Measurements from ENCODE around the gene CNOT6L.
"Not testable (repeated sequence)": the region's sequence is repeated elsewhere in the genome, so short reads cannot be mapped to it uniquely, and the experiment has no call there.

The CNOT6L gene

GRCh38 chr4:77818602-77819403 is at the start of gene CNOT6L:
Gene CNOT6L (minus strand): TSS chr4:77819368. CDS start chr4:77819308, 60 bp downstream.
- DNase-seq (ENCODE audit: low read depth) = peak; percentile 31

- no peak for DNase-seq (ENCODE audit: low read depth)
These were observed 46.1 kb upstream of the CNOT6L start for GRCh38 chr4:77865259-77865658.

GRCh38 chr4:77863341-77863740 is 44.2 kb upstream of the CNOT6L start:
- DNase-seq (ENCODE audit: low read depth) = not testable (repeated sequence)

GRCh38 chr4:77862478-77863216 is 43.5 kb upstream of the CNOT6L start, which contains the start of gene MRPL1:
Gene MRPL1 (plus strand): TSS chr4:77862830. CDS start chr4:77862849, 19 bp downstream.
- DNase-seq (ENCODE audit: low read depth) = peak; percentile 78

GRCh38 chr4:77861495-77861894 is 42.3 kb upstream of the CNOT6L start:
- DNase-seq (ENCODE audit: low read depth) = no peak

GRCh38 chr4:77859256-77859655 is 40.1 kb upstream of the CNOT6L start:
- DNase-seq (ENCODE audit: low read depth) = no peak

- no peak for DNase-seq (ENCODE audit: low read depth)
These were observed 37.0 kb upstream of the CNOT6L start for GRCh38 chr4:77856152-77856551.

- no peak for DNase-seq (ENCODE audit: low read depth)
These were observed 35.4 kb upstream of the CNOT6L start for GRCh38 chr4:77854431-77855111.

- DNase-seq (ENCODE audit: low read depth) = peak; percentile 47
These were observed 33.8 kb upstream of the CNOT6L start for GRCh38 chr4:77852892-77853495.

GRCh38 chr4:77849278-77849965 is 30.3 kb upstream of the CNOT6L start:
- DNase-seq (ENCODE audit: low read depth) = no peak

GRCh38 chr4:77848508-77848907 is 29.3 kb upstream of the CNOT6L start:
- no peak for DNase-seq (ENCODE audit: low read depth)

- no peak for DNase-seq (ENCODE audit: low read depth)
These were observed 26.8 kb upstream of the CNOT6L start for GRCh38 chr4:77845929-77846328.

- DNase-seq (ENCODE audit: low read depth) = no peak
These were observed 26.2 kb upstream of the CNOT6L start for GRCh38 chr4:77845400-77845799.

GRCh38 chr4:77844363-77844762 is 25.2 kb upstream of the CNOT6L start:
- DNase-seq (ENCODE audit: low read depth) = no peak

- DNase-seq (ENCODE audit: low read depth) = no peak
These were observed 24.5 kb upstream of the CNOT6L start for GRCh38 chr4:77843628-77844027.

- DNase-seq (ENCODE audit: low read depth) = no peak
These were observed 15.2 kb upstream of the CNOT6L start for GRCh38 chr4:77834403-77834802.

- no peak for DNase-seq (ENCODE audit: low read depth)
These were observed 14.1 kb upstream of the CNOT6L start for GRCh38 chr4:77833126-77833724.

- DNase-seq (ENCODE audit: low read depth) = no peak
These were observed 8.2 kb upstream of the CNOT6L start for GRCh38 chr4:77827343-77827742.

- no peak for DNase-seq (ENCODE audit: low read depth)
These were observed 7.1 kb upstream of the CNOT6L start for GRCh38 chr4:77826275-77826674.

GRCh38 chr4:77821775-77822174 is 2.6 kb upstream of the CNOT6L start:
- no peak for DNase-seq (ENCODE audit: low read depth)

Data from activated T-helper 1 cell treated with Interleukin-2 at 50 U/mL for 16 hours (primary cell).